ENCODE measurements around the gene PTCSC3. TPM values are rescaled to one million over a fixed set of nuclear protein-coding genes. Genes with fewer than 3 reads are reported as not detected.

PTCSC3 gene
- total and polyA plus RNA-seq, 2 experiments from 2014 or later = not detected

- Histone ChIP-seq H3K36me3 (replicated peaks; ENCODE audit: insufficient read depth, low read depth) (no peaks in the 10 kb centered on the region), H3K9me3 (ENCODE audit: low read depth) (no peaks in the 10 kb centered on the region), H2AFZ (no peak overlapping the region), H4K20me1 (ENCODE audit: insufficient read depth, poor library complexity, severe bottlenecking) (no peaks in the 10 kb centered on the region), H3K4me2 (no peak overlapping the region), H3K4me3 (no peak overlapping the region), H3K27me3 (no peaks in the 10 kb centered on the region), H3K27ac (no peak overlapping the region), H3K9me2 (replicated peaks; ENCODE audit: insufficient read depth) (no peaks in the 10 kb centered on the region), H3K79me2 (no peaks in the 10 kb centered on the region), H3K4me1 (ENCODE audit: insufficient read depth) (no peaks in the 10 kb centered on the region)
- TF ChIP-seq, protein P1, sequence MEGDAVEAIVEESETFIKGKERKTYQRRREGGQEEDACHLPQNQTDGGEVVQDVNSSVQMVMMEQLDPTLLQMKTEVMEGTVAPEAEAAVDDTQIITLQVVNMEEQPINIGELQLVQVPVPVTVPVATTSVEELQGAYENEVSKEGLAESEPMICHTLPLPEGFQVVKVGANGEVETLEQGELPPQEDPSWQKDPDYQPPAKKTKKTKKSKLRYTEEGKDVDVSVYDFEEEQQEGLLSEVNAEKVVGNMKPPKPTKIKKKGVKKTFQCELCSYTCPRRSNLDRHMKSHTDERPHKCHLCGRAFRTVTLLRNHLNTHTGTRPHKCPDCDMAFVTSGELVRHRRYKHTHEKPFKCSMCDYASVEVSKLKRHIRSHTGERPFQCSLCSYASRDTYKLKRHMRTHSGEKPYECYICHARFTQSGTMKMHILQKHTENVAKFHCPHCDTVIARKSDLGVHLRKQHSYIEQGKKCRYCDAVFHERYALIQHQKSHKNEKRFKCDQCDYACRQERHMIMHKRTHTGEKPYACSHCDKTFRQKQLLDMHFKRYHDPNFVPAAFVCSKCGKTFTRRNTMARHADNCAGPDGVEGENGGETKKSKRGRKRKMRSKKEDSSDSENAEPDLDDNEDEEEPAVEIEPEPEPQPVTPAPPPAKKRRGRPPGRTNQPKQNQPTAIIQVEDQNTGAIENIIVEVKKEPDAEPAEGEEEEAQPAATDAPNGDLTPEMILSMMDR (IDR thresholded peaks at IDR 0.05; ENCODE audit: poor library complexity) = peak; percentile 59
- TF ChIP-seq EZH2phosphoT487 (IDR thresholded peaks at IDR 0.05; ENCODE audit: low read depth, severe bottlenecking, unreplicated experiment) (no peak), EZH2 (IDR thresholded peaks at IDR 0.05; ENCODE audit: borderline replicate concordance) (no peak)
- no peak for DNase-seq (ENCODE audit: low spot score)
- WGBS (ENCODE audit: low lambda C conversion rate, missing lambda C conversion rate) = 100% methylated on average over 1 of the region's 1 CpG
Measured at GRCh38 chr14:36207500-36207899, 31.0 kb upstream of the PTCSC3 start.

GRCh38 chr14:36204461-36205073 lies 28.0 kb upstream of the PTCSC3 start:
- TF ChIP-seq, protein P1 (IDR thresholded peaks at IDR 0.05; ENCODE audit: poor library complexity) = no peak
- TF ChIP-seq EZH2phosphoT487 (IDR thresholded peaks at IDR 0.05; ENCODE audit: low read depth, severe bottlenecking, unreplicated experiment) (no peak), EZH2 (IDR thresholded peaks at IDR 0.05; ENCODE audit: borderline replicate concordance) (no peak)
- DNase-seq (ENCODE audit: low spot score) = no peak
- Histone ChIP-seq H3K27ac (no peak overlapping the region), H3K4me2 (no peak overlapping the region), H2AFZ (no peak overlapping the region), H3K36me3 (replicated peaks; ENCODE audit: insufficient read depth, low read depth) (no peaks in the 10 kb centered on the region), H4K20me1 (ENCODE audit: insufficient read depth, poor library complexity, severe bottlenecking) (no peaks in the 10 kb centered on the region), H3K9me2 (replicated peaks; ENCODE audit: insufficient read depth) (no peaks in the 10 kb centered on the region), H3K4me3 (no peak overlapping the region), H3K9me3 (ENCODE audit: low read depth) (no peaks in the 10 kb centered on the region), H3K27me3 (no peaks in the 10 kb centered on the region), H3K4me1 (ENCODE audit: insufficient read depth) (no peaks in the 10 kb centered on the region), H3K79me2 (no peaks in the 10 kb centered on the region)
- 92% methylated on average over 4 of the region's 4 CpGs for WGBS (ENCODE audit: low lambda C conversion rate, missing lambda C conversion rate)

DNA sequence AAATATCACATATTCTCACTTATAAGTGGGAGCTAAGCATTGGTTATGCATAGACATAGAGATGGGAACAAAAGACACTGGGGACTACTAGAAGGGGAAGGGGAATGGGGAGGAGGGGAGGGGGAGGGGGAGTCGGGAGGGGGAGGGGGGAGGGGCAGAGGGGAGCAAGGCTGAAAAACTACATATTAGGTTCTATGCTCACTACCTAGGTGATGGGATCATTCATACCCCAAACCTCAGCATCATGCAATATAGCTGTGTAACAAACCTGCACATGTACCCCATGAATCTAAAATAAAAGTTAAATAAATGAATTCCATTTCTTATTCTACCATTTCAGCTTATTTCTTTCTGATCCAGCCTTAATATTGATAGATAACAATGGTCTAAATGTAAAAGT lies 21.9 kb upstream of the PTCSC3 start:
- DNase-seq (ENCODE audit: low spot score) = no peak
- Histone ChIP-seq H3K4me1 (ENCODE audit: insufficient read depth) (no peaks in the 10 kb centered on the region), H3K79me2 (no peaks in the 10 kb centered on the region), H3K4me2 (no peak overlapping the region), H3K27me3 (no peaks in the 10 kb centered on the region), H3K36me3 (replicated peaks; ENCODE audit: insufficient read depth, low read depth) (no peaks in the 10 kb centered on the region), H2AFZ (no peak overlapping the region), H3K4me3 (no peak overlapping the region), H4K20me1 (ENCODE audit: insufficient read depth, poor library complexity, severe bottlenecking) (no peaks in the 10 kb centered on the region), H3K9me2 (replicated peaks; ENCODE audit: insufficient read depth) (no peaks in the 10 kb centered on the region), H3K9me3 (ENCODE audit: low read depth) (no peaks in the 10 kb centered on the region), H3K27ac (no peak overlapping the region)
- TF ChIP-seq EZH2 (IDR thresholded peaks at IDR 0.05; ENCODE audit: borderline replicate concordance) = no peak
- TF ChIP-seq, protein P1 (IDR thresholded peaks at IDR 0.05; ENCODE audit: poor library complexity) = no peak
- TF ChIP-seq EZH2phosphoT487 (IDR thresholded peaks at IDR 0.05; ENCODE audit: low read depth, severe bottlenecking, unreplicated experiment) = no peak
- WGBS (ENCODE audit: low lambda C conversion rate, missing lambda C conversion rate) = no CpG with 5 or more reads among the region's 1 CpG

All from hepatocyte (in vitro differentiated cells).